ENCODE results near the gene SLC12A2. TPM values are rescaled to one million over a fixed set of nuclear protein-coding genes. Genes with fewer than 3 reads are reported as not detected.

SLC12A2 gene
- total RNA-seq, 1 experiment from 2014 or later, result 41.2 TPM

DNA sequence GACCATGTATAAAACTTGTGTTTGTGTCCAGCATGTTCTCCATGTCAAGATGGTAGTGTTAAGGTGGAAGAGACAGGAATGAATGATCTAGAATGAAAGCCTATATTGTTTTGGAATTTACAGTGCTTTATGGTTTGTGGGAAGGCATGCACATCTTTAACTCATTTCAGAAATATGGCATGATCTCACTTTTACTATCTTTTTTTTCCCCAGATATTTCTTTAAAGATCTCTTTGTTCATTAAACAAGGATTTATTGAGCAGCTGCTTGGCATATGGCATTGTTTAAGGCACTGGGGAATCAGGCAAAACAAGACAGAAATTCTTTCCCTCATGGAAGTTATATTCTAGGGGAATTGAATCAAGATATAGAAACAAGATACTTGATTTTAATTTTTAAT, 51.7 kb downstream of the SLC12A2 start:
- Histone ChIP-seq H3K27me3 (ENCODE audit: insufficient read depth, low read length) (no peaks in the 10 kb centered on the region), H3K4me1 (ENCODE audit: control insufficient read depth in 1 of 2, insufficient read depth in 2 of 2, low read length in 2 of 2) (no peaks in the 10 kb centered on the region), H2AFZ (ENCODE audit: low read depth, low read length, poor library complexity, severe bottlenecking) (no peak overlapping the region), H3K9me3 (ENCODE audit: control insufficient read depth in 1 of 2, insufficient read depth in 1 of 2, low read depth in 1 of 2, low read length in 2 of 2) (no peaks in the 10 kb centered on the region), H3K9ac (ENCODE audit: low read length) (no peak overlapping the region), H3K4me3 (replicated peaks in 1 of 2; ENCODE audit: low read depth in 1 of 2, low read length in 2 of 2) (no peak overlapping the region), H3K36me3 (ENCODE audit: control insufficient read depth in 1 of 2, insufficient read depth in 2 of 2, low read length in 2 of 2) (peaks cover 7 to 11% of the 10 kb centered on the region in 2 experiments; a peak in 3 of 4 replicates), H3K79me2 (ENCODE audit: insufficient read depth, low read length) (no peaks in the 10 kb centered on the region), H4K20me1 (ENCODE audit: insufficient read depth) (no peaks in the 10 kb centered on the region), H3K27ac (ENCODE audit: low read depth, low read length) (no peak overlapping the region), H3K9me2 (ENCODE audit: insufficient read depth) (no peaks in the 10 kb centered on the region), H3K4me2 (ENCODE audit: low read length) (no peak overlapping the region)
- RAD21 ChIA-PET (ENCODE audit: low non-redundant PET in 1 of 2, low total read pairs in 2 of 2, uncharacterized antibody in 2 of 2, unreplicated experiment in 2 of 2), result no interaction called here
- no peak for DNase-seq (ENCODE audit: low read depth, low spot score)
- intact Hi-C loops (cut with micrococcal nuclease), result no loop called here
- POLR2A ChIA-PET, result no interaction called here
- BruUV-seq (replicated peaks), result no TSS peak
- no peak for ATAC-seq
- CTCF ChIA-PET, result no interaction called here
- TF ChIP-seq POLR2A (IDR thresholded peaks at IDR 0.05; ENCODE audit: borderline replicate concordance, extremely low read depth, insufficient read depth, insufficient read length) (no peak), FOSL1 (IDR thresholded peaks at IDR 0.05; ENCODE audit: low read depth) (no peak), ATF3 (IDR thresholded peaks at IDR 0.05) (no peak), SRF (IDR thresholded peaks at IDR 0.05; ENCODE audit: low read depth) (no peak), EZH2 (IDR thresholded peaks at IDR 0.05) (no peak), RAD21 (IDR thresholded peaks at IDR 0.05; ENCODE audit: low read depth) (no peak), ZBTB33 (IDR thresholded peaks at IDR 0.05; ENCODE audit: extremely low read depth, insufficient replicate concordance, low read length) (no peak), CBX3 (IDR thresholded peaks at IDR 0.05; ENCODE audit: low read depth) (no peak), ELF1 (IDR thresholded peaks at IDR 0.05; ENCODE audit: borderline replicate concordance, low read depth) (no peak), REST (IDR thresholded peaks at IDR 0.05; ENCODE audit: low read depth) (no peak), ZNF274 (IDR thresholded peaks at IDR 0.05; ENCODE audit: low read depth, low read length) (no peak)
- TF ChIP-seq, protein P1, sequence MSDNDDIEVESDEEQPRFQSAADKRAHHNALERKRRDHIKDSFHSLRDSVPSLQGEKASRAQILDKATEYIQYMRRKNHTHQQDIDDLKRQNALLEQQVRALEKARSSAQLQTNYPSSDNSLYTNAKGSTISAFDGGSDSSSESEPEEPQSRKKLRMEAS (IDR thresholded peaks at IDR 0.05), result no peak

Measured in HCT116 (cell line).